WI38 (cell line): Measurements from ENCODE around the gene TMEM255B.

Experiments
- H3K4me3 ChIP-seq: 2 replicates; pipeline ENCODE4 v1.5.1; 2011; ENCODE audit warnings: low read depth, mild to moderate bottlenecking, control low read depth, low read length
- TF ChIP-seq, protein P1 (sequence below): IDR thresholded peaks from 2 replicates; pipeline ENCODE4 v1.5.1; 2012; ENCODE audit warnings: low read depth, mild to moderate bottlenecking, control low read depth, low read length

TMEM255B gene

GRCh38 chr13:113854238-113855011 is 95.4 kb downstream of the TMEM255B start:
- TF ChIP-seq, protein P1, sequence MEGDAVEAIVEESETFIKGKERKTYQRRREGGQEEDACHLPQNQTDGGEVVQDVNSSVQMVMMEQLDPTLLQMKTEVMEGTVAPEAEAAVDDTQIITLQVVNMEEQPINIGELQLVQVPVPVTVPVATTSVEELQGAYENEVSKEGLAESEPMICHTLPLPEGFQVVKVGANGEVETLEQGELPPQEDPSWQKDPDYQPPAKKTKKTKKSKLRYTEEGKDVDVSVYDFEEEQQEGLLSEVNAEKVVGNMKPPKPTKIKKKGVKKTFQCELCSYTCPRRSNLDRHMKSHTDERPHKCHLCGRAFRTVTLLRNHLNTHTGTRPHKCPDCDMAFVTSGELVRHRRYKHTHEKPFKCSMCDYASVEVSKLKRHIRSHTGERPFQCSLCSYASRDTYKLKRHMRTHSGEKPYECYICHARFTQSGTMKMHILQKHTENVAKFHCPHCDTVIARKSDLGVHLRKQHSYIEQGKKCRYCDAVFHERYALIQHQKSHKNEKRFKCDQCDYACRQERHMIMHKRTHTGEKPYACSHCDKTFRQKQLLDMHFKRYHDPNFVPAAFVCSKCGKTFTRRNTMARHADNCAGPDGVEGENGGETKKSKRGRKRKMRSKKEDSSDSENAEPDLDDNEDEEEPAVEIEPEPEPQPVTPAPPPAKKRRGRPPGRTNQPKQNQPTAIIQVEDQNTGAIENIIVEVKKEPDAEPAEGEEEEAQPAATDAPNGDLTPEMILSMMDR = no peak
- H3K4me3 ChIP-seq = no peak overlapping the region

DNA sequence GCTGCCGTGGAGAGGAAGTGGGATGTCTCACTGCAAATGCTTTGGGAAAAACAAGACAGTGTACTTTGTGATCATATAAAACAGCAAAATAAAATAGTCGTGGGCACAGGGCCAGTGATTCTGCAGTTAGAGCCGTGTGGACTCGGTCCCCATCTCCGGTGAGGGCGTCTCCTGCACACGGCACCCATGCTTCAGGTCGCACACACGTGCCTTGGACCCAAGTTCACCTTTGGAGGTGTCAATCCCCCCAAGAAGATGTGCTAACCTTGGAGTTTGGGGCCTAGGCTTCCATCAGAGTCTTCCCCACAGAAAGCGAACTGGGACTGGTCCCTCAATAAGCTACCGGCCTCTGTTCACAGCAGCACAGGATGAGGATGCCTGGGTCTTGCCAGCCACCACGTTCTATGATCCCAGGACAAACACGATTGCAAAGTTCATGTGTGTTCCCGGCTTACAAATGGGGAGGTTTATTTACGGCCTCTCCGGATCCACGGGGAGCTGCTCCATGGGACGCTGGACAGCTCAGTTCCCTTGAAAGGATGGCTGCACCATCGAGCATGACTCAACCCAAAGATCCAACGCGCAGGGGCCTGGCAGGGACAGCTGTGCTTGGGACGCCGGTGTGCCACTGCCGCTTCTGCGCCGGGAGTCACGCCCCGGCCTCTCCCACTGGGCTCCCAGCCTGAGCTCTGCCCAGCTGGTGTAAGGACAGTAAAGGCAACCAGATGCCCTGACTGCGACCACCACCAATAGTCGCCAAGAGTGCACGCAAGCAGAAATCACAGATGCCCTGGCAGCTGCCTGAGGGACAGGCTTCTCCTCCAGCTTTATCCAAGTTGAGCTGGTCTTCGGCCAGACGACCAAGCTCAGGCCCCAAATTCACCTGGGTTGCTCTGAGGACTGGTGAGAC is 96.2 kb downstream of the TMEM255B start:
- TF ChIP-seq, protein P1 = no peak
- H3K4me3 ChIP-seq = no peak overlapping the region

- H3K4me3 ChIP-seq = no peak overlapping the region; the same call in none of the 2 replicates
- TF ChIP-seq, protein P1 = no peak
Observed at GRCh38 chr13:113855931-113856715, 97.1 kb downstream of the TMEM255B start.

GRCh38 chr13:113856716-113857065 is 97.7 kb downstream of the TMEM255B start:
- TF ChIP-seq, protein P1 = no peak
- peak overlapping the region; percentile 17 for H3K4me3 ChIP-seq

- TF ChIP-seq, protein P1 = no peak
- H3K4me3 ChIP-seq = no peak overlapping the region
Observed at GRCh38 chr13:113857531-113858195, 98.6 kb downstream of the TMEM255B start.

DNA sequence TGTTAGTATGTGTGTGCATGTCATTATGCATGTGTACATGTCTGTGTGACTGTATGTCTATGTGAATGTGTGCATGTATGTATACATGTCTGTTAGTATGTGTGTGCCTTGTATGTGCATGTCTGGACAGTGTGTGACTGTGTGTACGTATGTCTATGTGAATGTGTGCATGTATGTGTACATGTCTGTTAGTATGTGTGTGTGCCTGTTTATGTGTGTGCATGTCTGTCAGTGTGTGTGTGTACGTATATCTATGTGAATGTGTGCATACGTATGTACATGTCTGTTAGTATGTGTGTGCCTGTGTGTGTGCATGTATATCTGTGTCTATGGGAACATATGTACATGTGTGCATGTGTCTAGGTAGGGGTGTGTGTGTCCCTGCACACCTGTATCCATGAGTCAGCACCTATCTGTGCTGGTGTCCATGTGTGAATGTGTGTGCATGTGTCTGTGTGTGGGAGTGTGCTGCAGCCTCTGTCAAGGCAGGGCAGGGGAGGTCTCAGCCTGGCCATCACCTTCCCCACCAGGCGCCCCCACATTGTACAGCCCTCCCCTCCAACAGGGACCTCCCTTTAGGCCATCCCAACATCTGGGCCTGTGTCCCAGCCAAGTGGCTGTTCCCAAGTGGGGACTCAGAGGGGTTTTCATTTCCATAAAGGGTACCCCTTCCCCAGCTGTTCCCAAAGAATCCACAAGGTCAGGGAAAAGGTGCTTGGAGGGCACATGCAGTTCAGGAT is 100.5 kb downstream of the TMEM255B start:
- TF ChIP-seq, protein P1 = no peak

More for the DNA sequence above, 100.5 kb downstream of the TMEM255B start:
- peak overlapping the region; percentile 91 for H3K4me3 ChIP-seq
